ENCODE measurements around the gene NR4A1.

GRCh38 chr12:52063981-52064649 is 12.9 kb downstream of the NR4A1 start:
- TF ChIP-seq SUZ12 (IDR thresholded peaks at IDR 0.05; ENCODE audit: extremely low read depth, insufficient read depth, insufficient read length) (no peak), YY1 (IDR thresholded peaks at IDR 0.05; ENCODE audit: insufficient read depth, insufficient read length) (no peak)

Measured in NT2/D1 (cell line).